ENCODE data around the gene PRKAG3.

DNA sequence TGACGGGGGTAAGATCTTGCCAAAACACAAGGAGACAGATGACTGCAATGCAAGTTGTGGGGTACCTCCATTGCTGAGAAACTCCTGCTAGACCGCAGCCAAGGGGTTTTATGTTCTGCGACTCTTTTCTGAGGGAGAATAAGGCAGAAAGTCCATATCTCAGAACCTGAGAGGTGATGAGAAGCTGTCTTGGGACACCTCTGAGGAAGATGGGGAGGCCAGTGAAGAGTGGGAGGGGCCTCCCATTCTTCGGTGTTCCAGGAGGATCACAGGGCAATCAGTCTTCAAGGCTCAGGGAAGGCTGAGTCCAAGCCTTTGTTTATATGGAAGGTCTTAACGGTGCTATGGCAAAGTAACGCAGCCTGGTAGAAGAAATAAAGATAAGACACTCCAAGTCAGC is 31.6 kb downstream of the PRKAG3 start:
- TF ChIP-seq CTCF (IDR thresholded peaks at IDR 0.05): no peak
- TF ChIP-seq POLR2A (IDR thresholded peaks at IDR 0.05): no peak

All from esophagus squamous epithelium (tissue), 4 donors.